Stimulated activated CD4-positive, alpha-beta T cell treated with anti-CD3 and anti-CD28 coated beads, Interleukin-2, amount 100 ng/mL, for 48 hours (primary cell): ENCODE measurements around the gene SMAD3.
A peak's percentile ranks its signal among the peaks of the same experiment; 100 is the strongest.
"Not testable (repeated sequence)": the region's sequence is repeated elsewhere in the genome, so short reads cannot be mapped to it uniquely, and the experiment has no call there.

Source experiments
- DNase-seq, 2 donors: peaks; one replicate each; pipeline ENCODE4 v3.0.0-alpha.2; 2020

SMAD3 gene

DNA sequence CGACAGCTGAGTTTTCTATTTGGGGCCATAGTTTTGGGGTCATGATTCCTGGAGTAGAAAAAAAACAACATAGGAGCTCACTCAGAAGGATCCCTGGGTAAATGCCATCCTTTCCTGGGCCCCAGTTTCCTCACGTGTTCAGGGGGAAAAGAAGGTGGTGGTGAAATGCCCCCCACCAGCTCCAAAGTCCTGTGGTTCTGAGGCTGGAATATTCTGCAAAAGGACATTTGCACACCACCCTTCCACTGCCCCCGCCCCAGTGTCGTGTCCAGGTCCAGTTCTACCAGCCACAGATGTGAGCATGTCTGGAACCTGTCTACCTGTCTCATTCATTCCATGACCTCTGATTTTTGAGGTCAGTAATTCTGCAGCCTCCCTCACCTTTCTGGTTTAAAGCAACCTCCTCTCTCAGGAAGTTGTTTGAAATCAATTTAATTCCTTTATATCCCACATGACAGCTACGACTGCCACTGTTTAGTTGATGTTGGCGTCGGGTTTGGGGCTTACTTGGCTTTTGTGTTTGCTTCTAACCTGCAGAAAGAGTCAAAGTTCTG, 82.1 kb downstream of the SMAD3 start:
- no peak for DNase-seq

DNA sequence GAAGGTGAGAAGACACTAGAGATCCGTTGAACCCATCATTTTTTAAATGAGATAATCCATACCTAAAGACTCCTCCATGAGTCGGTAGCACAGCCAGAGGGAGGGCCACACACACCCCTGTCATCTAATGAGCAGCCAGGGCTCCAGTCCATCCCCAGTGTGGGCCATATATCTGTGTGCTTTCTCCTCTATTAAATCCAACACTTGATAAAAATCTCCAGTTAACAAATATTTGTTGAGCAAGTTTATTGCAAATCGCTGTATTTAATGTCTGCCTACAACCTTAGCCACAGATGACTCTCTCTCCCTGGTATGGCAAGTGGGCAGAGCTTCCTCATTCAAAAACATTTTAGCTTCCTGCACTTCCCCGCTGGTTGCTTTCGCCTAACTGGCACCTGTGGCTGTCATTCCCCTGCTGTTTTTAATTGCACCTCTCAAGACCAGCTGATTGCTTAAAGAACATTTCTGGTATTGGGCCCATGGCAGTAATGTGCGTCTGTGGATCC, 82.8 kb downstream of the SMAD3 start:
- DNase-seq, result no peak

DNA sequence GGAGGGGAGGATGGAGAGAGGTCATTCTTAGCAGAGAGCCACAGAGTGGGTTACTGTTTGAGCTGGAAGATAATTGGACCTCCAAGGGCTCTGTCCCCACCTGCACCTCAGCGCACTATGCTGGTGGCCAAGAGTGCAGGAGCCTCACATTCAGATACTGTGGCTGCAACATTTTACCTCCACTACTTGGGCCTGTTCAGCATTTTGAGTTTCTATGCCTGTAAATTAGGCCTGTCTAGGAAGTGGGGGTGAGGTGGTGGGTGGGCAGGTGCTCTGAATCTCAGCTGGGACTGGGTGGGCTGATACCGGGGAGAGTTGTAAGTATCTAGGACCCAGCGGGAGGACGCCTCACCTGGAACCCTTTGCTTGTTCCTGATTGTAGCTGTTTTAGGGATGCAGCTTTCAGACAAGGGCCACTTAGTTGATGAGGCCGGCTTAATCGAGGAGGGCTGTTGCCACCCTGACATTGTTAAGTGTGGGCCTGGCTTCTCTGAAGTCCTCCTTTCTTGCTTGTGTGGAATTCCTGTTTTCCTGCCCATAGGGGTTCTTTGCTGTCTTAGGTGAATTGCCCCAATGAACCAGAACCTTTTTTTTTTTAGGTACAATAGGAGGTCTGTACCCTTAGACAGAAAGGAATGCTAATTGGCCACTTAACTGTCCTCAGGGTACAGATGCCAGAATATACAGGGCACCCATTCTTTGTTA, 83.8 kb downstream of the SMAD3 start:
- DNase-seq, result no peak

DNA sequence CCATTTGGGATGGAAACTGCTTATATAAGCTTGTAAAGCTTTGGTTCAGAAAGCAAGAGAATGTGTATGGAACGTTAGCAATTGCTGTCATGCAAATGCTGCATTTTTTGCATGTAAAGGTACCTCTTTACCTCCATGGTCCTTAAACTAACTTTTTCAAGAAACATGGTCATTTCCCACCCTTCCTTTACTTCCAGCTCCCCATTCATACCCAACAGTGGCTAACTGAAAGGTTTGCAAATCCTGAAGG, 84.3 kb downstream of the SMAD3 start:
- no peak for DNase-seq

DNA sequence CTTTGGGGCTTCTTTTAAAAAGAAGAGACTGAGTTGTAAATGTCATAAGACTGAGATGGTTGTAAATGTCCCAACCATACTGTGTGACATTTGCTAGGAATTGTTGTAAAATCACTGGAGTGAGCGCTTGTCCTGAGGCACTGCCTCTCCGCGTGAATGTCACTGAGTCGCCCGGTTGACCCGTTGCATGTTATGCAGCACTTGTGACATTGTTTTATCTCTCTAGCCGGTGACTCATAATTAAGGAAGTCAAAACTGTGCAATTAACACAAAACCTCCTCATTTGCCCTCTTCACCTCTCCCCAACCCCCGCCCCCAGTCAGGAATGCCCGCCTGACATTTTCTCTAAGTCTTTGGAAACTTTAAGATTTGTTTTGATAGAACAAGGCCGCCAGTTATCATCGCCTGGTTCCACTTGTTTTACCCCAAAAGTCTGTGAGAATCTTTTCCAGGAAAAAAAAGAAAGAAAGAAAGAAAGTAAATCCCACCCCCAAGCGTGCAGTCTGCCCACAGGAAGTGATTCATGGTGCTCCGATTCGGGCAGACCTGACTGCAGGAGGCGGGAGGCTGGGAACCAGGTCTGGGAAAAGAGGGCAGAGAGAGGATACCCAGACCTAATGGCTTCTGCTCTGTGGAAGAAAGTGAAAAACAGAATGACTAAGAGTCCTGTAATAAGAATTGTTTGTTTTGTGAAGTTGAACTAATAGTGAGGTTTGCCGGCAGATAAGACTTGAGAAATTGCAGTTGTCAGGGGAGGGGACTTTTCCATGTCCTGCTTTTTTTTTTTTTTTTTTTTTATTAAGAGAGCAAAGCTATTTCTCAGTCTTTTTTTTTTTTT, 84.8 kb downstream of the SMAD3 start:
- DNase-seq, result peak; percentile 22 to 39

DNA sequence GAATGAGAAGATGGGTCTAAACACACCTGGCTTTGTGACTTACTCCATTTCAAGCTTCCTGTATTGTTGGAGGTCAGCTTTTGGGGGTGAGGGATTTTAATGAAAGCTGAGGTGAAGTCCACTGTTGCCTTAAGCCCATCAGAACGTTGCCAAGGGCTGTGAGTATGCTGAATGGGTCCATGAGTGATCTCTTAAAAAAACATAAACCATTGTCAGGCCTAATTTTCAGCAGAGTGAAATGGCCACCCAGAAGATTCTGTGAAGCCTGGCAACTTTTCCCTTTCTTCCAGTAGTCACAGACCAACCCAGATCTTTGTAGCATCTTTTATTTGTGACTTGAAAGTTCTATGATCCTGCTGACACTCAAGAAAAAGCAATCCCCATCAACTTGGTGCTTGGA, 87.0 kb downstream of the SMAD3 start:
- DNase-seq, result no peak

DNA sequence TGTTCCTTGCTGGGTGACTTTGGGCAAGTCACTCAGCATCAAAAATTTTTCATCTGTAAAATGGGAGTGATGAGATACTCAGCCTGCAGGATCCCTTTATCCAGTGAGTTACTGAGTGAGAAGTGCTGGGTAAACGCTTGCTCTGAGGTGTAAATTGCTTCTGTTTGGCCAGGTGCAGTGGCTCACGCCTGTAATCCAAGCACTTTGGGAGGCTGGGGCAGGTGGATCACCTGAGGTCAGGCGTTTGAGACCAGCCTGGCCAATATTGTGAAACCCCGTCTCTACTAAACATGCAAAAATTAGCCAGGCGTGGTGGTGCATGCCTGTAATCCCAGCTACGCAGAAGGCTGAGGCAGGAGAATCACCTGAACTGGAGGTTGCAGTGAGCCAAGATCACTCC, 87.6 kb downstream of the SMAD3 start:
- DNase-seq, result not testable (repeated sequence)

DNA sequence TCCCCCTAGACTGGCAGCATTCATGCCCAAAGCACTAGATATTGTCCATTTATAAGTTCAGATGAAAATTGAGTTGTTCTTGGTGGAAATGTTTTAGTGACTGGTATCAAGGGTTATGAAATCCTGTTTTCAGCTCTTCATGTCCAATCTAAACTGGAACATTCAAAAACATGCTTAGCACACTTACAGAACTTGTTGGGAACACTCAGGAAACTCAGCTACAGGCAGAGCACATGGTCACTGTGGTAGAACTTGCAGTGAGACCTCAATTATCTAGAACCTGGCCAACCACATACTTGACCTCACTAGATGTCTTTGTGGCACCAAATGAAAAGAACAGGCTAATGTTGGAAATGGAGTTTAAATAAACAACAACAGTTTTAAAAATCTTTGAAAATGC, 88.8 kb downstream of the SMAD3 start:
- DNase-seq, result no peak

DNA sequence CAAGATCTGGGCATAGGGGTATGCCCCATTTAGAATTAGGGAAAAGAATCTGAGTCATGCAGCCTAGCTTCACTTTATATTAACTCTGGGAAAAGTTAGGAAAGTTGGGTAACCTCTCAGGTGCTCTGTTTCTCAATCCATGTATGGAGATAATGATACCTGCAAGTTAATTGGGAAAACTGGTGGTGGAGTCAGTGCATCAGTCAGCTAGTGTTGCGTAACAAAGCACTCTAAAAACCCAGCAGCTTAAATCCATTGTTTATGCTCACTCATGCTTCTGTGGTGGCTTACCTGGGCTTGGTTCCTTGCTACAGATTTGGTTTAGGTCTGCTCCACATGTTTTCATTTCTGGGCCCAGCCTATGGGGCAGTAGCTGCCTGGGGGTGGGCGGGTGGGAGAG, 91.0 kb downstream of the SMAD3 start:
- DNase-seq, result no peak

DNA sequence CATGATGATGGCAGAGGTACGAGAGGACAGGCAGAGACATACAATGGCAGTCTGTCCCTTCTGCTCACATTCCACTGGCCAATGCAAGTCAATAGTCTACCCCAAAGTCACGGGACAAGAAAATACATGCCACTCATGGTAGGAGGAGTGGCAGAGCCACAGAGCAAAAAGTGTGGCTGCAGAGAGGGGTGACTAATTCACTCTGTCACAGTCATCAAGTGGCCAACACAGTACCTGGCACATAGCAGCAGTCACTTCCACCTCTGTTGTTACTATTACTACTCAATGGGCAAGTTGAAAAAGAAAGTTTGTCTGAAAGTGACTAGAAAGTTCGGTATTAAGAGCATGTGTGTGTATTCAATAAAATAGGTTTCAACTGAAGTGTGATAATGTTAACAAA, 91.4 kb downstream of the SMAD3 start:
- no peak for DNase-seq

DNA sequence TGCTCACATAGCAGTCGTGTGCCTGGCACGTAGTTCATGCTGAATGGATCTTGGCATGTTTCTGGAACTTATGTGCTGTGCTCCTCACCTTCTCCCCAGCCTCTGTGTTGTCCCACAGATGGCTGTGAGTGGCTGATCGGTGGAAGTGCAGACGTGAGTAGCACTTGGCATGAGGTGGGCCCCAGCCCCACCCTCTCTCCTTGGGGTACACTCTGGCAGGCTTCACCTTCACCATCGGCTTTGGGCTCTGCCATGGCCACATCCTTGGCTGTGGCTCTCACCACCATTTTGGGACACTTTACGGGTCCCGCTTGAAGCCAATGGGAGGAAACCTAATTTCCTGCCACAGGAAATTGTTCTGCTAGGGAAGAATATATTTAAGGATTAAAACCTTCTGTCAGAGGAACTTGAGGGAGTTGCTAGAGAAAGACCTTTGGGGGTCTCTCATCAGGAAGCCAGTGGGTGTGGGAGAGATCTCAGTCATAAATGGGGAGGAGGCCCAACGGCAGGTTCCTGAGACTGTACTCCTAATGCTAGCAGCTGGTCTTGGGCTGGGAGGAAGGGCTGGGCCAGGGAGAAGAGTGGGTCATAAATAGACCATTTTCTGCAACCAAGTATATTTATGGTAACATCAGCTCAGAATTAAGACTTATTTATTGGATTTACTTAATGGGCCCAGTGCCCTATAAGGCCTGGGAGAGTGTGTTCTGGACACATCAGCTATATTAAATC, 92.3 kb downstream of the SMAD3 start:
- no peak for DNase-seq

DNA sequence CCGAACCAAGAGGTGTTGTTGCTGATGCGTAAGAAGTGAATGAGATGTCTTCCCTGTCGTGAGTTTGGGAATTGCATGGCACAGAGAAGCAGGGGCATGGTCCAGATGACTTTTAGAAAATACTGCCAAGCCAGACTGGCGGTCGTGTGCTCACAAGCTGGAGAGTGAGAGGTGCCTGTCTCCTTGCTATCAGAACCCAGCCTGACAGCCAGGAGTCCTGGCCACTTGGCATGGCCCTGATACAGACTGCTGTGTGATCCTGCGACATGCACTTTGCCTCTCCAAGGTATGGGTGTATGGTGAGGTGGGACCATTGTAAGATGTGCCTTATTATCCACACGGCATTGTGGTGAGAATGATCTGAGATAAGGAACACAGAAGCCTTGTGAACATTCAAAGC, 93.0 kb downstream of the SMAD3 start:
- no peak for DNase-seq

DNA sequence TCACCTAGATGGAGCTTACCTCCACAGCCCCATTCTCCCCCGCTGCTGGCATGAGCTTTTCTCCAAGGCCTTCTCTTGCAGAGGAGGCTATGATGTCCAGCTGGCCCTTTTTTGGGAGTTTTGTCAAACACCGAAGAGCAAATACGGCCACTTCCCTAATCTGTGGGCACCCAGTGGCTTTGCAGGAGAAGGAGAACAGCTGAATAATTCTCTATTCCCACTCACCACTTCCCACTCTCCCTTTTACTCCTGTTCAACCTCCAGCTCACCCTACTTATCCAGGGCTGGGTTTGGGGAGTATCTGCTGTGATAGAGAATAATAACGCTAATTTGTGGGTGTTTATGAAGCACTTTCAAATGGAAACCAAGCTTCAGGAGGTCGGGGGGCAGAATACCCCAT, 96.0 kb downstream of the SMAD3 start:
- no peak for DNase-seq

DNA sequence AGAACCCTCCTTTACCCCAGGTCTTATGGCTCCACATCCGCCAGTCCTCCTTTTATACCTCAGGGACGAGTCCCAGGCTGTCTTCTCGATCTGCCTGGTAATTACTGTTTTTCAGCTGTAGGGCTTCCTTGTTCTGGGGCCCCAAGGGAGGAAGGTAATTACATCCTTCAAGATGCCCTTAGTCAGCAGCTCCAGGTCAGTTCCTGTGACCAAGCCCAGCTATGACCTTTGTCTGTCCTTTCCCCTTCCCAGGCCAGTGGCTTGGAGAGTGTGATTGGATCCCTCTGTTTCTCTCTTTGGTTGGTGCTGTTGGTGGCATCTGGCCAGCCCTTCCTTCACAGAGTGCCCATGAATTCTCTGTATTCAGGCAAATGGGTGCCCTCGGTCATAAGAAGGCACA, 96.5 kb downstream of the SMAD3 start:
- DNase-seq, result no peak

DNA sequence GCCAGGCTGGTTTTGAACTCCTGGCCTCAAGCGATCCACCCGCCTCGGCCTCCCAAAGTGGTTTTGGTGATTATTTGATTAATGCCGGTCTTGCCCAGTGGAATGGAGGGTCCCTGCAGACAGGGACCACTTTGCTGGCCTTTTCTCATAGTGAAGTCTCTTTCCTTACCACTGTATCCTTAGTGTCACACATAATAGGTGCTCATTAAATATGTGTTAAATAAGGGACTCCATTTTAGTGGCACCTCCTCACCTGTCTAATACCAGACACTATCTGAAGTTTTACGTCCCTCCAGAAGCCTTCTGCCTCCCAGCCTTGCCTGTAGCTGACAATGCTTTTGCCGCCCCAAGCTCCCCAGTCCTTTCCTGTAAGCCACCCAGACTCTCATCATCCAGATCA, 97.8 kb downstream of the SMAD3 start:
- no peak for DNase-seq

DNA sequence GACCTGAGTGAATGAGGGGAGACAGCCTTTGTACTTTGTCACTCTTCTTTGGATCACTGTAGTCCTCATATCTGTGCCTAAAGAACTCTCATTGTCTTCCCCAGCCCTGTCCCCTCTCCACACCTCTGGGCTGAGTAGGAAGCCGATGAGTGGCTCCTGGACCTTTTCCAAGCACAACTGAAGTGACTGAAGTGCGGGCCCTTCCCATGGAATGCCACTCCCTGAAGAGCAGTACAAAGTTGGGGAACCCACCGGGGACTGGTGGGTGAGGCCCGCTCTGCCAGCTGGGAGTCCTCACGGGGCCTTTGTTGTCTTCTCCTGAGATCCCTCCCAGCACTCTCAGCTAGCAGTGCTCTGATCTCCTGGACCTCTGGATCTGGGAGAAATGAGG, 99.0 kb downstream of the SMAD3 start:
- DNase-seq, result no peak

DNA sequence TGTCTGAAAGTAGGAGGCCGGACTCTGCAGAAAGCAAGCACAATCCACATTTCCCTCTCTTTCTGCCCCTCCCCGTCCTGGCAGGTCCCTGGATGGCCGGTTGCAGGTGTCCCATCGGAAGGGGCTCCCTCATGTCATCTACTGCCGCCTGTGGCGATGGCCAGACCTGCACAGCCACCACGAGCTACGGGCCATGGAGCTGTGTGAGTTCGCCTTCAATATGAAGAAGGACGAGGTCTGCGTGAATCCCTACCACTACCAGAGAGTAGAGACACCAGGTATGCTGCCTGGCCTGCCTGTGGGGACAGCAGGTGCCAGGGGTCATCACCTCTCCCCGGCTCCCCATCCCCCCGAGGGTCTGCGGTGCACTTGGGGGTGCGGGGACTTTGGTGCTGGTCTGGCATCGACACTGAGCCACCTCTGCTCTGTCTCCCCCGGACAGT, 99.4 kb downstream of the SMAD3 start:
- no peak for DNase-seq

DNA sequence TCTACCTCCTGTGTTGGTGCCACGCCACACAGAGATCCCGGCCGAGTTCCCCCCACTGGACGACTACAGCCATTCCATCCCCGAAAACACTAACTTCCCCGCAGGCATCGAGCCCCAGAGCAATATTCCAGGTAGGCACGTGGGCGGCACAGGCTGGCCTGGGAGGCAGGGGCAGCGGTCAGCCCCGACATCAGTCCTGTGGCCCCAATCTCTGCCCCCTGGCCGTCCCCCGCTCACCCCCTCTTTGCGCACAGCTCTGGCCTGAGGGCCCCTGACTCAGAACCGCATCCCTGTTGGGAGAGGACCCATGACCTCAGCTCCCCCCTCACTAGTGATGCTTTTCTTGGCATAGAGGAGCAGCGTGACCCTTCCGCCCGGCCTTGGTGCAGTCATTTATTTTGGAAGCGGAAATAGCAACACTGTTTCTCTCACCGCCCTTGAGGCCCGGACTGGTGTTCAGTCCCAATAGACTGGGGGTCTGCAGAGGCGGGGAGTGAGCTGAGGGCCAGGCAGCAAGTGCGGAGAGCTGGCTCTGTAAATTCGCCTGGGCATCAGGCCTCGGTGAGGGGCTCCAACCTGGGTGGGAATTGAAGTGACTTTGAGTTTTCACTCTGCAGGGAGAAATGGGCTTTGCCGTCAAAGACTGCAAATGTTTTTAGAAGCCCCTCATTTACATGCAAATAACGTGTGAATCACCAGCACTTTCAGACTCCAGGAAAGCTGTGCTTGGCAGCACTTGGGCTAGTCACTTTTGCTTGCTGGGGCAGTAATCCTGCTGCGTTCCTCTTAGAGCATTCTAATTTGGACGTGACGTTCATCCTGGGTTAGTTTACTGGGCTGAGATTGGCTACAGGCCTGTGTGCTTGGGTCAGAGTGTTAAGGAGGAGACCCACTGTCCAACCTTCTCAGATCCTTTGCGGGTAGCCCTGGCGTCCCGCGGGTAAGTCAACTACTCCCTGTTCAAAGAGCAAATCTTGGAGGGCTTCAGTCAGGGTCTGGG, 100.2 kb downstream of the SMAD3 start:
- DNase-seq, result no peak

DNA sequence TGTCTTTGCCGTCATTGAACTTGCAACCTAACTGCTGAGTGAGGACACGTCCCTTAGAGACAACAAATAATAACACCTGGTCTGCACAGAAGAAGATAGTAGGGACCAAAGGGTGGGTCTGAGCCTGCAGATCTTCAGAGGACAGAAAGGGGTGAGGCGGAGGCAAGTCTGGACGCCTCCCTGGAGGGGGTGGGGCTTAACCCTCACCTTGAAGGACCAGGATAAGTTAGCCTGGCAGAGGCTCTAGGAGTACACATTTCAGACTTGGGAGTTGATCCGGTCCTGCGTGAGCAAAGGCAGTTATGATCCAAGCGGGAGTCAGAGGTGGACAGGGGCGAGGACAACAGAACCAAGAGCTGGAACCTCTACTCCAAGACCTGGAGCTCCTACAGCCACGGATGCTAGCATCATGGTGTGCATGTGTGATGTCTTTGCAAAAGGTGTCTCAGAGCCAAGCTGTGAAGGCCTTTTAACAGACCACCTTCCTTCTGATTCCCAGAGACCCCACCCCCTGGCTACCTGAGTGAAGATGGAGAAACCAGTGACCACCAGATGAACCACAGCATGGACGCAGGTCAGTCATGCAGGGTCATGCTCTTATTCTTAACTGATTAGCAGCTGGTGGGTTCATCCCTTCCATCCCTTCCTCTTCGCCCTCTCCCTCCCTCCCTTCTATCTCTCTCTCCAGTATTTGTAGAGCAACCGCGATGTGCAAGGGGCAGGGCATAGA, 101.0 kb downstream of the SMAD3 start:
- DNase-seq, result no peak

DNA sequence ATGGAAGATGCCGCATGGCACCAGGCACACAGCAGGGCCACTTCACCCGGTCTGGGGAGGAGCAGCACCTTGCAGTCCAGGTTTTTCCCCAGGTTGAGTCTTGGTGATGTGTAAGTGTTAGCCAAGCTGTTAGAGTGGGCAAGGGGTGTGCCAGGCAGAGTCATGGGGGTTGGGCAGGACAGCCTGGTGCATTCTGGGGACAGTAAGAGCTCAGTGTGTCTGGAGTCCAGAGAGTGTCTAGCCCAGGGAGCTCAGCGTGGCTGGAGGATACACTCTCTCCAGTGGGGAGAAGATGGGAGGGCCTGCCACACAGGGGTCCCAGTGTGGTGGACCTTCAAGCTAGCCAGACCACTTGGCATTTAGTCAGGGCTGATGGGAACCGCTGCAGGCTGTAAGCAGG, 101.7 kb downstream of the SMAD3 start:
- DNase-seq, result no peak

DNA sequence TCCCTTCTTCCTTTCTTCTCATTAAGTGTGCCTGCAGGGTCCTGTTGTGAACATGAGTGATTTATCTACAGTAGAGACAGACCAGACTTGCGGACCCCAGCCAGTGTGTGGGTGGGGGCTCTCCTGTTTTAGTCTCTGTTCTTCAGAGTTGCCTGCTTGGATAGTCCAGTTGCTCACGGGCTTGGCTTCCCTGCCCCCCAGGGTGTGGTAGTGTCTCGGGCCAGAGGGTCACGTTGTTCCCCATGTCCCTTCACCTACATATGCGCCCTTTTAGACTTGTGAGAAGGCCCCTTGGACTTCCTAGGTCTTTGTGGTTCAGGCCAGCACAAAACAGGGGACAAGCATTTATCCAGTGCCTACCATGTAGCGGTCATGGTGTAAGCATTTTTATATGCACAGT, 103.3 kb downstream of the SMAD3 start:
- DNase-seq, result no peak
